ENCODE results near the gene SAMD4A.

The SAMD4A gene

DNA sequence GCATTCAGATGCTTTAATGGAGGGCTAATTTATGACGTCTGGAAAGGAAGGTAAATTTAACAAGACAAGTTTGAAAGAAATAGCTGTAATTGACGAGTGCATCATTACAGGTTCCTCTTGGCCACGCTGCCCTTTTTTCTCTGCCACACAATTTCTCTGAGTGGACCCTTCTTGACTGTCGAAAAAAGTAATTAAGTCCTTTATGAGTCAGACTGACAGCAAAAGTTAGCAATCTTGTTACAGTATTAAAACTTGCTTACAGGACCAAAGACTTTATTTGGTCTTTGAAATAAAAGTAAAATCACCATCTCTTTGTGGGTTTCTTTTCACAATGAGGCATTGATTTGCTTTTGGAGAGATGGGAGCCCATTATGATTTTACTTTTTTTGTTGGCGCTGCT is 42.6 kb downstream of the SAMD4A start:
- no peak for DNase-seq (ENCODE audit: low read depth in 1 of 2, low spot score in 1 of 2)
- Histone ChIP-seq H3K27me3 (ENCODE audit: insufficient read depth, poor library complexity, severe bottlenecking) (peaks cover 3% of the 10 kb centered on the region), H3K27ac (replicated peaks) (no peak overlapping the region), H3K4me3 (replicated peaks; ENCODE audit: insufficient read depth, low read length) (no peak overlapping the region)
- TF ChIP-seq, protein P1, sequence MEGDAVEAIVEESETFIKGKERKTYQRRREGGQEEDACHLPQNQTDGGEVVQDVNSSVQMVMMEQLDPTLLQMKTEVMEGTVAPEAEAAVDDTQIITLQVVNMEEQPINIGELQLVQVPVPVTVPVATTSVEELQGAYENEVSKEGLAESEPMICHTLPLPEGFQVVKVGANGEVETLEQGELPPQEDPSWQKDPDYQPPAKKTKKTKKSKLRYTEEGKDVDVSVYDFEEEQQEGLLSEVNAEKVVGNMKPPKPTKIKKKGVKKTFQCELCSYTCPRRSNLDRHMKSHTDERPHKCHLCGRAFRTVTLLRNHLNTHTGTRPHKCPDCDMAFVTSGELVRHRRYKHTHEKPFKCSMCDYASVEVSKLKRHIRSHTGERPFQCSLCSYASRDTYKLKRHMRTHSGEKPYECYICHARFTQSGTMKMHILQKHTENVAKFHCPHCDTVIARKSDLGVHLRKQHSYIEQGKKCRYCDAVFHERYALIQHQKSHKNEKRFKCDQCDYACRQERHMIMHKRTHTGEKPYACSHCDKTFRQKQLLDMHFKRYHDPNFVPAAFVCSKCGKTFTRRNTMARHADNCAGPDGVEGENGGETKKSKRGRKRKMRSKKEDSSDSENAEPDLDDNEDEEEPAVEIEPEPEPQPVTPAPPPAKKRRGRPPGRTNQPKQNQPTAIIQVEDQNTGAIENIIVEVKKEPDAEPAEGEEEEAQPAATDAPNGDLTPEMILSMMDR (IDR thresholded peaks at IDR 0.05; ENCODE audit: insufficient read depth, low read length): no peak
- TF ChIP-seq, protein P2, sequence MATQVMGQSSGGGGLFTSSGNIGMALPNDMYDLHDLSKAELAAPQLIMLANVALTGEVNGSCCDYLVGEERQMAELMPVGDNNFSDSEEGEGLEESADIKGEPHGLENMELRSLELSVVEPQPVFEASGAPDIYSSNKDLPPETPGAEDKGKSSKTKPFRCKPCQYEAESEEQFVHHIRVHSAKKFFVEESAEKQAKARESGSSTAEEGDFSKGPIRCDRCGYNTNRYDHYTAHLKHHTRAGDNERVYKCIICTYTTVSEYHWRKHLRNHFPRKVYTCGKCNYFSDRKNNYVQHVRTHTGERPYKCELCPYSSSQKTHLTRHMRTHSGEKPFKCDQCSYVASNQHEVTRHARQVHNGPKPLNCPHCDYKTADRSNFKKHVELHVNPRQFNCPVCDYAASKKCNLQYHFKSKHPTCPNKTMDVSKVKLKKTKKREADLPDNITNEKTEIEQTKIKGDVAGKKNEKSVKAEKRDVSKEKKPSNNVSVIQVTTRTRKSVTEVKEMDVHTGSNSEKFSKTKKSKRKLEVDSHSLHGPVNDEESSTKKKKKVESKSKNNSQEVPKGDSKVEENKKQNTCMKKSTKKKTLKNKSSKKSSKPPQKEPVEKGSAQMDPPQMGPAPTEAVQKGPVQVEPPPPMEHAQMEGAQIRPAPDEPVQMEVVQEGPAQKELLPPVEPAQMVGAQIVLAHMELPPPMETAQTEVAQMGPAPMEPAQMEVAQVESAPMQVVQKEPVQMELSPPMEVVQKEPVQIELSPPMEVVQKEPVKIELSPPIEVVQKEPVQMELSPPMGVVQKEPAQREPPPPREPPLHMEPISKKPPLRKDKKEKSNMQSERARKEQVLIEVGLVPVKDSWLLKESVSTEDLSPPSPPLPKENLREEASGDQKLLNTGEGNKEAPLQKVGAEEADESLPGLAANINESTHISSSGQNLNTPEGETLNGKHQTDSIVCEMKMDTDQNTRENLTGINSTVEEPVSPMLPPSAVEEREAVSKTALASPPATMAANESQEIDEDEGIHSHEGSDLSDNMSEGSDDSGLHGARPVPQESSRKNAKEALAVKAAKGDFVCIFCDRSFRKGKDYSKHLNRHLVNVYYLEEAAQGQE (IDR thresholded peaks at IDR 0.05; ENCODE audit: insufficient replicate concordance, low read depth): no peak
- TF ChIP-seq GABPA (IDR thresholded peaks at IDR 0.05; ENCODE audit: low read depth) (no peak), POLR2AphosphoS5 (IDR thresholded peaks at IDR 0.05; ENCODE audit: low read depth) (no peak), SPI1 (IDR thresholded peaks at IDR 0.05; ENCODE audit: borderline replicate concordance, low read depth) (no peak)

DNA sequence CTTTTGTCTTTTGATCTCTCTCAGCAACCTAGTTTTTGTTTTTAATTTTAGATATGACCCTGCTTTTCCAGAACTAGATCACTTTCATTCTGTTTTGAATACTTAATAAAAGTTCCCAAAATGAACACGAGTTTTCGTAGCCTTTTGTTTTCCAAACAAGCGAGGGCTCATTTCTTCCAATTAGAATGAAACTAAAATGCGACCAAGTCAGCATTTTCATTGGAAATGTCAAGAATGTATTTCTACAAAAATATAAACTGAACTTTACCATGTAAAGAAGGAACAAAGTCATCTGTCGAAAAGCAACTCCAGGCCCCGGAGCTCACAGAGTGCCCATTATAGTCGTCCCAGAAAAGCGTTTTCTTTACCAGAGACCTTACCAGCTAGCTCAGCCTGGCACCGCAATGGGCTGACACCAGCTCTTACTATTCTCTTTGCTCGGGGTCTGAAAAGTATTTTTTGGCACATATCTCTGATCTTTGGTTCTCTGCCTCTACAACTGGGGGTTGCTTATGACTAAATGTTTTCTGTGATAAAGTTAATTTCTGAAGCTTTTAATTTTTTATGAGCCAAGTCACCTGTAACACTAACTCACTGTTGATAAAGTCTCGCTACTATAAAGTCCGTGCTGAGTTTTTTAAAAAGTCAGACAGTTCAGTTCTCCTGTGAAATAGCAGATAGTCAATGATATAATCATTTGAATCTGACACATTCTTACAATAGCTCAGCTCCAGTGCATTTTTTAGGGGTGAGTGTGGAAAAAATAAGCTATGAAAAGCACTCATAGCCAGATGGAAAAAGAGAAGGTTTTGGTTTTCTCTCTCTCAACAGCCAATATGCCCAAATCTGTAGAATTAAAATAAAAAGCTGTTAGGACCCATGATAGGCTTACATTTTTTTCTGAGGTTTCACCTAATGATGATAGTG is 43.4 kb downstream of the SAMD4A start:
- no peak overlapping the region for H3K4me3 ChIP-seq (replicated peaks; ENCODE audit: insufficient read depth, low read length)
- DNase-seq (ENCODE audit: low read depth in 1 of 2, low spot score in 1 of 2): no peak
- TF ChIP-seq SPI1 (IDR thresholded peaks at IDR 0.05; ENCODE audit: borderline replicate concordance, low read depth) (no peak), POLR2AphosphoS5 (IDR thresholded peaks at IDR 0.05; ENCODE audit: low read depth) (no peak), GABPA (IDR thresholded peaks at IDR 0.05; ENCODE audit: low read depth) (no peak)
- TF ChIP-seq, protein P1 (IDR thresholded peaks at IDR 0.05; ENCODE audit: insufficient read depth, low read length): no peak
- TF ChIP-seq, protein P2 (IDR thresholded peaks at IDR 0.05; ENCODE audit: insufficient replicate concordance, low read depth): no peak
- H3K27ac ChIP-seq (replicated peaks): no peak overlapping the region
- peaks cover 3% of the 10 kb centered on the region for H3K27me3 ChIP-seq (ENCODE audit: insufficient read depth, poor library complexity, severe bottlenecking)

DNA sequence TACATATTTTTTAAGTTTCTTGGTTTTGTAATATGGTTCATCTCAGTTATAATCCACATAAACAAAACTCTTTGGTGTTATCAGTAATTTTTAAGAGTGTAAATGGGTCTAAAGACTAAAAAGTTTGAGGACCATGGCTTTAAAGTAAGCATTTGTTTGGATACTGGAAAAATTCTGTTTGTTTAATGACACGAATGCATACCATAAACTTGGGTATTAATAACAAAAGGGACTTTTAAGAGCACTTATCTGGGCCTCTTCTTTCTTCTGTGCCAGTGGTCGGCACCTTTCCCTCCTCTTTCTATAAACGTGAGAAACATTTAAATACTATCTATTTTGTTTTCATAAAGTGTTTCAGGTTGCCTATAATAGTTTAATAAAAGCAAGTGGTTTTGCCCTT is 47.4 kb downstream of the SAMD4A start:
- no peak for DNase-seq (ENCODE audit: low read depth in 1 of 2, low spot score in 1 of 2)
- H3K27me3 ChIP-seq (ENCODE audit: insufficient read depth, poor library complexity, severe bottlenecking): peaks cover 6% of the 10 kb centered on the region
- no peak overlapping the region for H3K4me3 ChIP-seq (replicated peaks; ENCODE audit: insufficient read depth, low read length)
- TF ChIP-seq, protein P2 (IDR thresholded peaks at IDR 0.05; ENCODE audit: insufficient replicate concordance, low read depth): no peak
- TF ChIP-seq GABPA (IDR thresholded peaks at IDR 0.05; ENCODE audit: low read depth) (no peak), SPI1 (IDR thresholded peaks at IDR 0.05; ENCODE audit: borderline replicate concordance, low read depth) (no peak), POLR2AphosphoS5 (IDR thresholded peaks at IDR 0.05; ENCODE audit: low read depth) (no peak)
- TF ChIP-seq, protein P1 (IDR thresholded peaks at IDR 0.05; ENCODE audit: insufficient read depth, low read length): no peak
- no peak overlapping the region for H3K27ac ChIP-seq (replicated peaks)

All from HL-60 (cell line).